GM12891 (cell line): ENCODE measurements around the gene WFIKKN1.

Experiments
- POLR2A ChIP-seq: IDR thresholded peaks from 2 replicates; pipeline ENCODE4 v1.6.1; 2011; ENCODE audit warnings: low read depth, low read length, control low read depth
- POU2F2 ChIP-seq: IDR thresholded peaks from 2 replicates; pipeline ENCODE4 v1.6.1; 2011; ENCODE audit warnings: low read depth, mild to moderate bottlenecking, control low read depth, low read length, moderate library complexity
- SPI1 ChIP-seq: IDR thresholded peaks from 2 replicates; pipeline ENCODE4 v1.6.1; 2011; ENCODE audit warnings: low read depth, low read length, control low read depth

GRCh38 chr16:649631-650030 is 18.8 kb downstream of the WFIKKN1 start:
- TF ChIP-seq POU2F2 (no peak), POLR2A (no peak), SPI1 (no peak)
